ENCODE data around the gene USP19. TPM values are rescaled to one million over a fixed set of nuclear protein-coding genes. Genes with fewer than 3 reads are reported as not detected.
A peak's percentile ranks its signal among the peaks of the same experiment; 100 is the strongest.

The USP19 gene
- total RNA-seq, 4 donors from 2014 or later: 71.6 to 151 (median 77.4) TPM

- no peak for TF ChIP-seq POLR2A (IDR thresholded peaks at IDR 0.05)
- TF ChIP-seq CTCF (IDR thresholded peaks at IDR 0.05): no peak
- WGBS, 2 donors: 70 to 77% methylated on average over 3 of the region's 3 CpGs
- no peak for DNase-seq (ENCODE audit: low spot score in 2 of 2)
- intact Hi-C loops (cut with DNase I; ENCODE audit: low total_unique reads): no loop called here
- no peak overlapping the region for H3K4me3 ChIP-seq (ENCODE audit: low read depth, poor library complexity, severe bottlenecking)
These were observed 19.5 kb upstream of the USP19 start for GRCh38 chr3:49140080-49140479.

GRCh38 chr3:49135499-49135898 is 14.9 kb upstream of the USP19 start:
- intact Hi-C loops (cut with DNase I; ENCODE audit: low total_unique reads): no loop called here
- DNase-seq (ENCODE audit: low spot score in 2 of 2): no peak
- TF ChIP-seq CTCF (IDR thresholded peaks at IDR 0.05): no peak
- no peak for TF ChIP-seq POLR2A (IDR thresholded peaks at IDR 0.05)
- 89 to 90% methylated on average over 4 of the region's 4 CpGs for WGBS, 2 donors
- no peak overlapping the region for H3K4me3 ChIP-seq (ENCODE audit: low read depth, poor library complexity, severe bottlenecking)

- DNase-seq (ENCODE audit: low spot score in 2 of 2): no peak
- TF ChIP-seq POLR2A (IDR thresholded peaks at IDR 0.05) (no peak), CTCF (IDR thresholded peaks at IDR 0.05) (no peak)
- no peak overlapping the region for H3K4me3 ChIP-seq (ENCODE audit: low read depth, poor library complexity, severe bottlenecking)
- WGBS, 2 donors: 51 to 58% methylated on average over 3 of the region's 3 CpGs
- intact Hi-C loops (cut with DNase I; ENCODE audit: low total_unique reads): no loop called here
These were observed 14.0 kb upstream of the USP19 start for GRCh38 chr3:49134471-49135265.

GRCh38 chr3:49133226-49133951 is 12.8 kb upstream of the USP19 start:
- peak overlapping the region; percentile 38 for H3K4me3 ChIP-seq (ENCODE audit: low read depth, poor library complexity, severe bottlenecking)
- 2 to 5% methylated on average over 28 to 30 of the region's 30 CpGs for WGBS, 2 donors
- TF ChIP-seq POLR2A (IDR thresholded peaks at IDR 0.05) (no peak), CTCF (IDR thresholded peaks at IDR 0.05) (no peak)
- peak; percentile 83 to 97 for DNase-seq (ENCODE audit: low spot score in 2 of 2)
- intact Hi-C loops (cut with DNase I; ENCODE audit: low total_unique reads): no loop called here

GRCh38 chr3:49132437-49133225 is 12.0 kb upstream of the USP19 start, which contains the start of gene LAMB2:
Gene LAMB2, minus strand, starts transcription at chr3:49133050. Its CDS starts 183 bp downstream, at chr3:49132867.
- DNase-seq (ENCODE audit: low spot score in 2 of 2): peak; percentile 54 to 95
- intact Hi-C loops (cut with DNase I; ENCODE audit: low total_unique reads): no loop called here
- WGBS, 2 donors: 6 to 20% methylated on average over 24 to 25 of the region's 28 CpGs
- peak within 1 kb of the TSS; percentile 38 for H3K4me3 ChIP-seq (ENCODE audit: low read depth, poor library complexity, severe bottlenecking)
- no peak for TF ChIP-seq CTCF (IDR thresholded peaks at IDR 0.05)
- TF ChIP-seq POLR2A (IDR thresholded peaks at IDR 0.05): no peak

Measured in lower leg skin (tissue), 4 donors.